GM12801 (cell line): ENCODE results near the gene SH3PXD2A.

Source experiments
- TF ChIP-seq, protein P1 (sequence below): IDR thresholded peaks from one replicate; pipeline ENCODE4 v1.5.1; 2011; ENCODE audit warnings: control low read depth; ENCODE audit not compliant: insufficient read length; ENCODE audit errors: extremely low read depth

SH3PXD2A gene

DNA sequence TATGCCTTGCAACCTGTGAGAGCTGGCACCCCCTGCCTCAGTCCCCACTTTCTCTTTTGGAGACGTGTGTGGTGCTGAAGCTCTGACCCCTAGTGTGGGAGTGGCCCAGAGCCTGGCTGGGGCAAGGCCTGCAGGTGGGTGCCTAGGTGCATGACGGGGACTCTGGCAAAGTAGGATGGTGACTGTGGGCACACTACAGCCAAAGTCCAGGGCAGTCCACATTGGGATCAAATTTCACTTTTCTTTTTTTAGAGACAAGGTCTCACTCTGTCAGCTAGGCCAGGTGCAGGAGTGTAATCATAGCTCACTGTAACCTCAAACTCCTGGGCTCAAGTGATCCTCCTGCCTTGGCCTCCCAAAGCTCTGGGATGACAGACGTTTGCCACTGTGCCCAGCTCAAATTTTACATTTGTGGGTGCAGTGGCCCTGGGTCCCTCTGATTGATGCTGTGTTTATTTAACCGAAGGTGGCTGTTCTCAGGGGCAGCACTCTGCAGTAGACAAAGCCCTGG lies 309.6 kb downstream of the SH3PXD2A start:
- TF ChIP-seq, protein P1, sequence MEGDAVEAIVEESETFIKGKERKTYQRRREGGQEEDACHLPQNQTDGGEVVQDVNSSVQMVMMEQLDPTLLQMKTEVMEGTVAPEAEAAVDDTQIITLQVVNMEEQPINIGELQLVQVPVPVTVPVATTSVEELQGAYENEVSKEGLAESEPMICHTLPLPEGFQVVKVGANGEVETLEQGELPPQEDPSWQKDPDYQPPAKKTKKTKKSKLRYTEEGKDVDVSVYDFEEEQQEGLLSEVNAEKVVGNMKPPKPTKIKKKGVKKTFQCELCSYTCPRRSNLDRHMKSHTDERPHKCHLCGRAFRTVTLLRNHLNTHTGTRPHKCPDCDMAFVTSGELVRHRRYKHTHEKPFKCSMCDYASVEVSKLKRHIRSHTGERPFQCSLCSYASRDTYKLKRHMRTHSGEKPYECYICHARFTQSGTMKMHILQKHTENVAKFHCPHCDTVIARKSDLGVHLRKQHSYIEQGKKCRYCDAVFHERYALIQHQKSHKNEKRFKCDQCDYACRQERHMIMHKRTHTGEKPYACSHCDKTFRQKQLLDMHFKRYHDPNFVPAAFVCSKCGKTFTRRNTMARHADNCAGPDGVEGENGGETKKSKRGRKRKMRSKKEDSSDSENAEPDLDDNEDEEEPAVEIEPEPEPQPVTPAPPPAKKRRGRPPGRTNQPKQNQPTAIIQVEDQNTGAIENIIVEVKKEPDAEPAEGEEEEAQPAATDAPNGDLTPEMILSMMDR = no peak

DNA sequence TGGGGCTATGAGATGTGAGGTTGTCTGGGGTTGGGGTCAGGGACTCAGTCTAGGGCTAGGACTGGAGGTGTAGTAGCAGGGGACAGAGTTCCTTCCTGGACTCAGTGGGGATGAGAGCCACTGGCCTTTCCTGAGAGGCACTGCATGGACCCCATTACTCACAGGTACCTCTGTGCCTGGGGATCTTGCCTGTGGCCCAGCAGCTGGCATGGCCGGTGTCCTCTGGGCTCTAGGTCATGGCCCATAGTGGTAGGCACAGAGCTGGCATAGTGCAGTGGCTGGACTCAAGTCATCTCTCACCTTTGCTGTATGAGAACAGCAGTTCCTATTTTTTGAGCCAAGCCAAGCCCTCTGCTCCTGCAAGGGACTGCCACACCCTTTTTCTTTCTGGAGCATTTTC lies 310.0 kb downstream of the SH3PXD2A start:
- TF ChIP-seq, protein P1 = no peak

DNA sequence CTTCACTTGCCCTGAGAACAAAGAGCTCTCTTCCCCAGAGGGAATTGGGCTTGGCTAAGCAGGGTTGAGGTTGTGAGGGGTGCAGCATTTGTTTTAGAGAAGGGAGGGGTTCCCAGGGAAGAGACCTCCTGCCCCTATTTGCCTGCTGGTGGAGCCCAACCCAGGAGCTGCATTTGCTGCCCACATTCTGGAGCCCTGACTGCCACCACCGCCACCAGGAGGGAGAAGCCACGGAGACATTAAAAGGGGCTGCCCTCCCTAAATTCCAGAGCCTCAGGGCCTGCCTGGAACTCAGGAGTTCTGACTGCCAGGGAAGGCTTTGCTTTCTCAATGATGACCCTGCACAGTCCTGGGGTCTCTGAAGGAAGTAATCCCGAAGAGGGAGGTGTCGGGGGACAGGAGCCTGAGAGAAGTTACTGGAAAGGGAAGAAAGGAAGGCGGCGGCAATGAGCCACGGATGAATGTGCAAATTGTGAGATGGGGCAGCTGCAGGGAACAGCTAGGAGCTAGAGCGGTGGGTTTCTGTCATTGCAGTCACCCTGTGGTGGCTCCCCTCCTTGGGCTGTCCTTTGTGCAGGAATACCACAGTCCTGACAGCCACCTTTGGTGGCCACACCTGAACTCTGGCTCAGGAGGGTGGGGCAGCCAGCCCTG lies 310.6 kb downstream of the SH3PXD2A start:
- TF ChIP-seq, protein P1 = no peak
